Thyroid gland (tissue), 4 donors: ENCODE data around the gene TOP2A. TPM values are rescaled to one million over a fixed set of nuclear protein-coding genes. Genes with fewer than 3 reads are reported as not detected.

Experiments
- DNase-seq, 2 donors: peaks; one replicate each; pipeline ENCODE4 v3.0.0-alpha.2; 2019
- H3K27ac ChIP-seq, 3 donors: fragments of 200-600 bp; sonication (generic); 1 replicate in 2 of 3; 2 replicates in 1 of 3; pipeline ENCODE4 v1.5.1; 2016 to 2019; ENCODE audit warnings: mild to moderate bottlenecking in 1 of 3, moderate library complexity in 1 of 3
- H3K27me3 ChIP-seq: fragments of 200-600 bp; sonication (generic); one replicate; pipeline ENCODE4 v1.5.1; 2019
- H3K36me3 ChIP-seq, 2 donors: fragments of 200-600 bp; sonication (generic); one replicate each; pipeline ENCODE4 v1.5.1; 2016 to 2019
- H3K4me1 ChIP-seq, 2 donors: fragments of 200-600 bp; sonication (generic); one replicate each; pipeline ENCODE4 v1.5.1; 2017 to 2019
- H3K4me3 ChIP-seq, 3 donors: fragments of 200-600 bp; sonication (generic); replicated peaks in 1 of 3; 1 replicate in 2 of 3; 2 replicates in 1 of 3; pipeline ENCODE4 v1.5.1; 2016; ENCODE audit warnings: mild to moderate bottlenecking in 1 of 3
- H3K9me3 ChIP-seq: fragments of 200-600 bp; sonication (generic); one replicate; pipeline ENCODE4 v1.5.1; 2017
- CTCF ChIP-seq, 6 experiments: fragments of 200-600 bp in 3 of 6; fragments of 450-650 bp in 3 of 6; sonication (generic) in 3 of 6; IDR thresholded peaks; one replicate each; pipeline ENCODE4 v1.5.1; 2016 to 2019; ENCODE audit warnings: antibody characterized with exemption in 6 of 6, mild to moderate bottlenecking in 2 of 6, inconsistent platforms in 1 of 6, moderate library complexity in 1 of 6
- POLR2A ChIP-seq, 2 donors: fragments of 450-650 bp; IDR thresholded peaks; one replicate each; pipeline ENCODE4 v1.6.1; 2017; ENCODE audit warnings: antibody characterized with exemption in 2 of 2, mild to moderate bottlenecking in 2 of 2, moderate library complexity in 1 of 2
- WGBS, 2 donors: methylation state at CpG; one replicate each; pipeline ENCODE4 v1.1.5; 2017; 5-methylcytosine and 5-hydroxymethylcytosine counted together
- intact Hi-C: fragments of 100-400 bp; cut with DNase I; formaldehyde crosslinking; loops from one replicate; pipeline ENCODE4 v1.15.1; 2023
- total RNA-seq, 4 donors: library from RNA; depleted of rRNA; stranded (reverse); fragments of >200 nt; gene quantifications; one replicate each; pipeline ENCODE4 v1.2.3, GENCODE V29; 2016

Gene TOP2A
- total RNA-seq, 4 donors from 2014 or later = 0.20 to 5.2 (median 2.2) TPM

- H3K27ac ChIP-seq = no peak overlapping the region
- H3K27me3 ChIP-seq = no peaks in the 10 kb centered on the region
- H3K36me3 ChIP-seq = peaks cover 7 to 12% of the 10 kb centered on the region in 2 donors
- H3K9me3 ChIP-seq = no peaks in the 10 kb centered on the region
- no peak for DNase-seq
- 82 to 83% methylated on average over 6 to 8 of the region's 8 CpGs for WGBS, 2 donors
- intact Hi-C loops = loop anchor here (5.0 kb wide), 1 partner anchor 57 kb away; the partner anchor contains the start of gene TOP2A
- no peak overlapping the region for H3K4me3 ChIP-seq
- TF ChIP-seq POLR2A (IDR thresholded peaks at IDR 0.05) (no peak), CTCF (IDR thresholded peaks at IDR 0.05) (no peak)
- H3K4me1 ChIP-seq = peaks cover 3 to 12% of the 10 kb centered on the region in 2 donors
These were observed 57.6 kb downstream of the TOP2A start for GRCh38 chr17:40360091-40360490.

- H3K4me3 ChIP-seq = no peak overlapping the region
- no peaks in the 10 kb centered on the region for H3K27me3 ChIP-seq
- H3K27ac ChIP-seq = no peak overlapping the region
- no peaks in the 10 kb centered on the region for H3K9me3 ChIP-seq
- peaks cover 0 to 5% of the 10 kb centered on the region in 2 donors for H3K4me1 ChIP-seq
- TF ChIP-seq POLR2A (IDR thresholded peaks at IDR 0.05) (no peak), CTCF (IDR thresholded peaks at IDR 0.05) (peak; percentile 91 to 98 (median 94))
- 12 to 13% methylated on average over 17 of the region's 17 CpGs for WGBS, 2 donors
- intact Hi-C loops = no loop called here
- DNase-seq = peak; percentile 89 to 92
- H3K36me3 ChIP-seq = peaks cover 7 to 25% of the 10 kb centered on the region in 2 donors
These were observed 59.2 kb downstream of the TOP2A start for GRCh38 chr17:40358323-40359038.

- DNase-seq = no peak
- H3K36me3 ChIP-seq = peaks cover 12 to 32% of the 10 kb centered on the region in 2 donors
These were observed 60.5 kb downstream of the TOP2A start for GRCh38 chr17:40356990-40357881.

GRCh38 chr17:40355804-40356758 lies 61.6 kb downstream of the TOP2A start:
- TF ChIP-seq CTCF (IDR thresholded peaks at IDR 0.05) = no peak
- no peak for TF ChIP-seq POLR2A (IDR thresholded peaks at IDR 0.05)
- Histone ChIP-seq H3K4me3 (no peak overlapping the region), H3K4me1 (peaks cover 0 to 7% of the 10 kb centered on the region in 2 donors), H3K27ac (peak overlapping the region in 2 of 3 donors; percentile 15 to 43), H3K27me3 (no peaks in the 10 kb centered on the region), H3K9me3 (no peaks in the 10 kb centered on the region), H3K36me3 (peaks cover 18 to 39% of the 10 kb centered on the region in 2 donors)
- intact Hi-C loops = loop anchor here (2.0 kb wide), 1 partner anchor 53 kb away; no protein-coding TSS in a partner anchor
- no peak for DNase-seq
- WGBS, 2 donors = 76 to 80% methylated on average over 18 to 19 of the region's 33 CpGs

More at GRCh38 chr17:40356990-40357881, 60.5 kb downstream of the TOP2A start:
- Histone ChIP-seq H3K4me1 (peaks cover 0 to 4% of the 10 kb centered on the region in 2 donors), H3K27ac (peak overlapping the region in 1 of 3 donors; percentile 43), H3K9me3 (no peaks in the 10 kb centered on the region), H3K4me3 (no peak overlapping the region), H3K27me3 (no peaks in the 10 kb centered on the region)
- TF ChIP-seq POLR2A (IDR thresholded peaks at IDR 0.05) (no peak), CTCF (IDR thresholded peaks at IDR 0.05) (no peak)
- intact Hi-C loops = no loop called here
- 72 to 77% methylated on average over 10 to 16 of the region's 19 CpGs for WGBS, 2 donors
